NCI-H1092 treated with DMSO at 0.1 percent for 48 hours (cell line): Measurements from ENCODE around the gene HS6ST2.
A peak's percentile ranks its signal among the peaks of the same experiment; 100 is the strongest.

Experiments used
- DNase-seq: peaks from one replicate; lab custom pipeline; 2025; lab: John Stamatoyannopoulos, UW

HS6ST2 gene

GRCh38 chrX:132613801-132614200 lies 344.6 kb downstream of the HS6ST2 start:
- no peak for DNase-seq

DNA sequence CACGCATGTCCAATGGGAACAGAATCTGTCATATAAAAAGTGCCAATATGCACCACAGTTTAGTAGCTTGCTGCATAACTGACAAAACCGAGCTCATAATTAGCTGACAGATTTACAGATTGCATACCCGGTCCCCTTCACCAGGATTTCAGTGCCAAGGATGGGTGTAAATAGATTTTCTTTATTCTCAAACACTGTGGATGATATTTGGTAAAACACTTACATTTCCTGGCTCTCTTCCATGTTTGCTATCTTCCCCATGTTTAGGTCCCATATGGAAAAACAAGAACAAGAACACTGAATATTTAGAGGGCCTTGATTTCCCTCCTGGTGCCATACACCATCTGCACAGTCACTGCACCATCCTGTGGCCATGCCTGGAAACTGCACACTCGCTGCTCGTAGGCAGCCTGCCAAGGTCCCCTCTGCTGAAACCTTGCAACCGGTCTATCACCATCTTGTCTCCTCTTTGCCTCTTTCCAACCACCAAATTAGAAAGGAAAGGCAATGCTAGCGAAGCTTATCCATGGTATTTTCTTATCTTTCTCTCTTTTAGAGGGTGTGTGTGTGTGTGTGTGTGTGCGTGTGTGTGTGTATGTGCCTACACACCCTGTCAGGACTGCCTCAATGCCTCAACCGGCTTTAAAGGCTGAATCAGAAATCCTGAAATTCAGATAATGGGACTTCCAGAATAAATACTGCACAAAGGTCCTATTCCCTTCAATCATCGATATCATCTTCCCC lies 345.4 kb downstream of the HS6ST2 start:
- DNase-seq = peak; percentile 80

DNA sequence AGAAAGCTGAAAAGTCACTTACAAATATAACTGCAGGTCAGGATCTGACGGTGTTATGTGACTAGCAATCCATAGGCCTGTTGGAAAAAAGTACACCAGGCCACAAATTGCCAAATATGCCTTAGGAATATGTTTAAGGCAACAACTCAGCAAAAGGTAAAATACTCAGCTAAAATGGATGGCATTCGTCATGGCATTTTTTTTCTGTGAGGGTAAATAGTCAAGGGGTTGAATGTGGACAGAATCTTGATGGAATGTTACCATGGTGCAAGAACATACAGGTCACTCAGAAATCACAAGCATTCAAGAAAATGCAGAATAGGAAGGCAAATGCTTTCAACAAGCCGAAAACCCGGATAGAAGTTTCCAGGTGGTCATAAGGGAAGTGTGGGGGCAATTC lies 347.9 kb downstream of the HS6ST2 start:
- no peak for DNase-seq

GRCh38 chrX:132609362-132609848 lies 349.0 kb downstream of the HS6ST2 start:
- DNase-seq = no peak

GRCh38 chrX:132603700-132604286 lies 354.6 kb downstream of the HS6ST2 start:
- DNase-seq = no peak

- DNase-seq = no peak
Measured at GRCh38 chrX:132602701-132603100, 355.7 kb downstream of the HS6ST2 start.

DNA sequence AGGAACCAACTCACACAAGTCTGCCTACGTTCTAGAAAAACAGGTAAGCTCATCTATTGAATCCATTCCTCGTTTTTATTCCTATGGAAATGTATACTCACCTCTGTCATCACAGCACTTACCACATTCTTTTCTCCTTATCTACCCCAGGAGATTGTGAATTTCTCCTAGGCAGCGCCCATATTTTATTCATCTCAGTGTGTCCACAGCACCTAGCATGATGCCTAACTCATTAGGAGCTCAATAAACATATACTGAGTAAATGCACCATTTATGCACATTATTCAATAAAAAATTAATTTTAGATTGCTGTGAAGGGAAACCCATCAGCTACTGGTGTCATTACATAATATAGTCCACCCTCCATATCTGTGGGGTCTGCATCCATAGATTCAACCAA lies 363.4 kb downstream of the HS6ST2 start:
- DNase-seq = no peak

- DNase-seq = peak; percentile 86
Measured at GRCh38 chrX:132594129-132594528, 364.3 kb downstream of the HS6ST2 start.

GRCh38 chrX:132592880-132593279 lies 365.5 kb downstream of the HS6ST2 start:
- peak; percentile 94 for DNase-seq

DNA sequence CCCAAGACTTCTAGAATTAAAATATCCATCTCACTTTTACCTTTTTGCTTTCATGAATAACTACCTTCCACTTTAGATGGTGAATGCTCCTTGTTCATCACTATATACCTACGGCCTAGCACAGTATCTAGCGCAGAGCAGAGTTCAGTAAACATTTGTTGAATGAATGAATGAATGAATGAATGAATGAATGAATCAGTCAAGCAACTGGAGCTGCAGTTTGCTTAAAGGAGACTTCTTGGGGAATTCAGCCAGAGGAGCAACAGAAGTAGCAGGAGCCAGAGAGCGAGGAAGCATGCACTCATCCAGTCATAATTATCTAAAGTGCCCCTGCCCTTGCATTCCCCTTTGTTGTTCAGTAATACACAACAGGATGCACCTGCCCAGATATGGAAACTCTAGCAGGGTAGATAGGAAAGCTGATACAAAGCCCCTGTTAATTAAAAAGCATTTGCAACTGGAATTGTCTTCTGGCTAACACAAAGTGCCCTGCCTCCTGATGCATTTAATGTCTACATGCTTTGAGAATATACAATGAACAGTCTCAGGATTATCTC lies 366.6 kb downstream of the HS6ST2 start:
- DNase-seq = peak; percentile 88

DNA sequence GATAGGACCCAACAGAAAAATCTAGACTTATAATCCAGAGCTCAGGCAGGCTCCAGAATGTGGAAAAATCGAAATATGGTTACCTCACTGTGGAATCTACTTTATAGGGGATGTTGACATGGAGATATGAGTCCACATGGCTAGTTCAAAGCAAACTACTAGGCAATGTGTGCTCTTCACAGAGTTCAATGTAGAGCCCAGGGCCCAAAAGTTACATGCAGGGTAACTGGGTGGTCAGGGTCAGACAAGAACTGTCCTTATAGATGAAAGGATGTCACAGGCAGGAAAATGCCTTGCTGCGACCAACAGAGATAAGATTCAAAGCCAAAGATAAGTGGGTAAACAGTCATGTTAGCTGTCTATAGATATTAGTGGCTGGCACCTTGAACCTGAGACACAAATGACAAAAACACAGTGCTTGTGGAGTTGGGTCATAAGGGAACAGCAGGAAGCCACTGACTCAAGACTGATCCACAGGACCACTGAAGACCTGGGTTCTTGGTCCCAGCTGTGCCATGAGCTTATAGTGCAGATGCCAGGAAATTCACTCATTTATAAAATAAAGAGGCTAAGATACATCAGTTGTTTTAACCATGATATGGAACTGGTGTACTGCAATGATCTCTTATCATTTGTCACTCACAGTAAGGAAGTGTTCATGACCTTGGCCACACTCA lies 367.9 kb downstream of the HS6ST2 start:
- DNase-seq = no peak

- no peak for DNase-seq
Measured at GRCh38 chrX:132584936-132585335, 373.5 kb downstream of the HS6ST2 start.

DNA sequence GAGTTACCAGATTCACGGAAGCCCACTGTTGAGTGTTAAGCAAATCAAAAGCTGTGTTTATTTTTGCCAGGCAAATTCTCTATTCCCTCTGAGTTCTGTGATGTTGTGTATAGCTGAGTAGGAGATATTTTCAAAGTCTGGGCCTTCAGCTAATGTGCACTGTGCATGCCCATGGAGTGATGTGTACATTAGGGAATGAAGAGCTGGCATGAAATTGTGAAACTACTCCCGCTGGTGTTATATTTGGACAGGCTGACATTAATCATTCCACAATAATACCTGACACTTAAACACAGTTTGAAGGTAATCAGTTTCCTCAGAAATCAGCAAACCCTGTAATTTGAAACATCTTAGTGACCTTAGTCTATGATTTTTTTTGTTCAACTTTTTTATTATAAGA lies 381.5 kb downstream of the HS6ST2 start:
- DNase-seq = no peak
